Stimulated activated CD8-positive, alpha-beta memory T cell treated with anti-CD3 and anti-CD28 coated beads, Interleukin-7, amount 100 ng/mL, for 48 hours (primary cell): ENCODE results near the gene RPL36A.

ENCODE experiments used
- DNase-seq, 2 donors: peaks; one replicate each; pipeline ENCODE4 v3.0.0-alpha.2; 2020; ENCODE audit warnings: low read depth in 1 of 2; ENCODE audit errors: extremely low read depth in 1 of 2

Gene RPL36A

GRCh38 chrX:101391831-101392230 lies 1.0 kb downstream of the RPL36A start:
- no peak for DNase-seq

- no peak for DNase-seq
These were observed 2.9 kb downstream of the RPL36A start for GRCh38 chrX:101393530-101394305.

GRCh38 chrX:101394372-101394771 lies 3.6 kb downstream of the RPL36A start:
- no peak for DNase-seq

GRCh38 chrX:101395789-101396188 lies 5.0 kb downstream of the RPL36A start:
- no peak for DNase-seq

GRCh38 chrX:101397779-101398178 lies 7.0 kb downstream of the RPL36A start:
- DNase-seq, result no peak

GRCh38 chrX:101398694-101399093 lies 7.9 kb downstream of the RPL36A start:
- no peak for DNase-seq

GRCh38 chrX:101399825-101400224 lies 9.0 kb downstream of the RPL36A start:
- no peak for DNase-seq

GRCh38 chrX:101407167-101407747 lies 16.4 kb downstream of the RPL36A start:
- DNase-seq, result no peak

- peak; percentile 64 to 80 for DNase-seq
These were observed 17.1 kb downstream of the RPL36A start, which contains the start of the genes GLA and HNRNPH2 for GRCh38 chrX:101407748-101408531. TSS of gene GLA (minus strand) at chrX:101407925. CDS start at chrX:101407903, 22 bp downstream. TSS of gene HNRNPH2 (plus strand) at chrX:101408222. CDS start at chrX:101411989, 3,767 bp downstream.

- DNase-seq, result no peak
These were observed 17.7 kb downstream of the RPL36A start for GRCh38 chrX:101408532-101408841.

- DNase-seq, result no peak
These were observed 18.2 kb downstream of the RPL36A start for GRCh38 chrX:101409043-101409442.

- DNase-seq, result no peak
These were observed 19.6 kb downstream of the RPL36A start for GRCh38 chrX:101410461-101410860.

- no peak for DNase-seq
These were observed 21.2 kb downstream of the RPL36A start for GRCh38 chrX:101411984-101412383.

- DNase-seq, result no peak
These were observed 24.7 kb downstream of the RPL36A start for GRCh38 chrX:101415180-101416145.

GRCh38 chrX:101416691-101417090 lies 25.9 kb downstream of the RPL36A start:
- DNase-seq, result no peak

- no peak for DNase-seq
These were observed 26.4 kb downstream of the RPL36A start for GRCh38 chrX:101417190-101417589.

GRCh38 chrX:101417981-101418841 lies 27.4 kb downstream of the RPL36A start:
- DNase-seq, result peak in 1 of 2 donors; percentile 32

- no peak for DNase-seq
These were observed 28.7 kb downstream of the RPL36A start for GRCh38 chrX:101419489-101419888.

- DNase-seq, result no peak
These were observed 37.1 kb downstream of the RPL36A start for GRCh38 chrX:101427954-101428353.

- DNase-seq, result no peak
These were observed 39.1 kb downstream of the RPL36A start for GRCh38 chrX:101429934-101430333.
